GM12874 (cell line): ENCODE results near the gene GDI1.

ENCODE experiments used
- CTCF ChIP-seq: IDR thresholded peaks from 2 replicates; pipeline ENCODE4 v1.5.1; 2011; ENCODE audit warnings: low read depth, mild to moderate bottlenecking, control low read depth, low read length, moderate library complexity; ENCODE audit not compliant: insufficient read depth

GDI1 gene

GRCh38 chrX:154466036-154466435, 29.1 kb downstream of the GDI1 start:
- TF ChIP-seq CTCF, result no peak

- no peak for TF ChIP-seq CTCF
Measured at GRCh38 chrX:154466907-154467306, 30.0 kb downstream of the GDI1 start.

- no peak for TF ChIP-seq CTCF
Measured at GRCh38 chrX:154467556-154467955, 30.6 kb downstream of the GDI1 start.

- no peak for TF ChIP-seq CTCF
Measured at GRCh38 chrX:154468217-154468616, 31.3 kb downstream of the GDI1 start.

GRCh38 chrX:154469114-154469513, 32.2 kb downstream of the GDI1 start:
- no peak for TF ChIP-seq CTCF

- no peak for TF ChIP-seq CTCF
Measured at GRCh38 chrX:154469880-154470279, 32.9 kb downstream of the GDI1 start.

GRCh38 chrX:154470434-154470833, 33.5 kb downstream of the GDI1 start:
- TF ChIP-seq CTCF, result no peak

- no peak for TF ChIP-seq CTCF
Measured at GRCh38 chrX:154470914-154471568, 34.1 kb downstream of the GDI1 start.
